ENCODE measurements around the gene CLBA1.

DNA sequence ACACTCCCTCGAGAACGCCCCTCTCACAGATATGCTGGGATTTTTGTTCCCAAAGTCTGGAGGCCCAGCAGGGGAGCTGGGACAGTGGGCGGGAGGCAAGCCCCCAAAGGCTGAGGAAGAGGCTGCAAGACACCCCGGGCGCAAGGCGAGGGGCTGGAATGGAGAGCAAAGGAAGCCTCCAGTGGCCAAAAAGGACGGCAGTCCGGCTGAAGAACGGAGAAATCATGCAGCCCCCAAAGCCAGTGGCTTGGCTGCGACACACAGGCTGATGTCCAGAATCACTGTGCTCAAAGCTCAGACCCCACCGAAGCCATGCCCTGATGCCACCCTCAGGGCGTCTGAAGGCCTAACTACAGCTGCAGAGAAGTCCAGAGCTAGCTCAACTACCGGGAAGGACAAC, 10.9 kb downstream of the CLBA1 start:
- TF ChIP-seq CTCF (IDR thresholded peaks at IDR 0.05; ENCODE audit: low read depth, low read length) (no peak), EZH2phosphoT487 (IDR thresholded peaks at IDR 0.05; ENCODE audit: low read depth) (no peak)
